ENCODE measurements around the gene SPPL2A. TPM values are rescaled to one million over a fixed set of nuclear protein-coding genes. Genes with fewer than 3 reads are reported as not detected.

The SPPL2A gene
- total and polyA plus RNA-seq, 9 of the 15 experiments (the other 6 are each of a cell fraction or from before 2014, with no cell fraction given), result 9.8 to 66.1 (median 38.0) TPM

DNA sequence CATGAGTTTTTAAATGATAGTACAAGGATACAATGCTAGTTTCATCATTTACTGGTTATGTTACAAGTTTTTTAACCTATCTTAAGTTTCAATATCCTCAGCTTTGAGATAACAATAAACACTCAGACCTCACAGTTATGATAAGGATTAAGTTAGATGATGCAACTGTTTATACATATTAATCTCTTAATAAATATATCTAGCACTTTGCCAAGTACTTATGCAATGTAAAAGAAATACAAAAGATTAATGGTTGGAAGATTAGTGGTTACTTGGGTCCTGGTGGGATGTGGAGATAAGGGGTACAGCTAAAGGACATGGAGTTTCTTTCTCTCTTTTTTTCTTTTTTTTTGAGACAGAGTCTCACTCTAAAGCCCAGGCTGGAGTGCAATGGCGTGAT lies 12.0 kb downstream of the SPPL2A start (continued):
- TF ChIP-seq, protein P1, sequence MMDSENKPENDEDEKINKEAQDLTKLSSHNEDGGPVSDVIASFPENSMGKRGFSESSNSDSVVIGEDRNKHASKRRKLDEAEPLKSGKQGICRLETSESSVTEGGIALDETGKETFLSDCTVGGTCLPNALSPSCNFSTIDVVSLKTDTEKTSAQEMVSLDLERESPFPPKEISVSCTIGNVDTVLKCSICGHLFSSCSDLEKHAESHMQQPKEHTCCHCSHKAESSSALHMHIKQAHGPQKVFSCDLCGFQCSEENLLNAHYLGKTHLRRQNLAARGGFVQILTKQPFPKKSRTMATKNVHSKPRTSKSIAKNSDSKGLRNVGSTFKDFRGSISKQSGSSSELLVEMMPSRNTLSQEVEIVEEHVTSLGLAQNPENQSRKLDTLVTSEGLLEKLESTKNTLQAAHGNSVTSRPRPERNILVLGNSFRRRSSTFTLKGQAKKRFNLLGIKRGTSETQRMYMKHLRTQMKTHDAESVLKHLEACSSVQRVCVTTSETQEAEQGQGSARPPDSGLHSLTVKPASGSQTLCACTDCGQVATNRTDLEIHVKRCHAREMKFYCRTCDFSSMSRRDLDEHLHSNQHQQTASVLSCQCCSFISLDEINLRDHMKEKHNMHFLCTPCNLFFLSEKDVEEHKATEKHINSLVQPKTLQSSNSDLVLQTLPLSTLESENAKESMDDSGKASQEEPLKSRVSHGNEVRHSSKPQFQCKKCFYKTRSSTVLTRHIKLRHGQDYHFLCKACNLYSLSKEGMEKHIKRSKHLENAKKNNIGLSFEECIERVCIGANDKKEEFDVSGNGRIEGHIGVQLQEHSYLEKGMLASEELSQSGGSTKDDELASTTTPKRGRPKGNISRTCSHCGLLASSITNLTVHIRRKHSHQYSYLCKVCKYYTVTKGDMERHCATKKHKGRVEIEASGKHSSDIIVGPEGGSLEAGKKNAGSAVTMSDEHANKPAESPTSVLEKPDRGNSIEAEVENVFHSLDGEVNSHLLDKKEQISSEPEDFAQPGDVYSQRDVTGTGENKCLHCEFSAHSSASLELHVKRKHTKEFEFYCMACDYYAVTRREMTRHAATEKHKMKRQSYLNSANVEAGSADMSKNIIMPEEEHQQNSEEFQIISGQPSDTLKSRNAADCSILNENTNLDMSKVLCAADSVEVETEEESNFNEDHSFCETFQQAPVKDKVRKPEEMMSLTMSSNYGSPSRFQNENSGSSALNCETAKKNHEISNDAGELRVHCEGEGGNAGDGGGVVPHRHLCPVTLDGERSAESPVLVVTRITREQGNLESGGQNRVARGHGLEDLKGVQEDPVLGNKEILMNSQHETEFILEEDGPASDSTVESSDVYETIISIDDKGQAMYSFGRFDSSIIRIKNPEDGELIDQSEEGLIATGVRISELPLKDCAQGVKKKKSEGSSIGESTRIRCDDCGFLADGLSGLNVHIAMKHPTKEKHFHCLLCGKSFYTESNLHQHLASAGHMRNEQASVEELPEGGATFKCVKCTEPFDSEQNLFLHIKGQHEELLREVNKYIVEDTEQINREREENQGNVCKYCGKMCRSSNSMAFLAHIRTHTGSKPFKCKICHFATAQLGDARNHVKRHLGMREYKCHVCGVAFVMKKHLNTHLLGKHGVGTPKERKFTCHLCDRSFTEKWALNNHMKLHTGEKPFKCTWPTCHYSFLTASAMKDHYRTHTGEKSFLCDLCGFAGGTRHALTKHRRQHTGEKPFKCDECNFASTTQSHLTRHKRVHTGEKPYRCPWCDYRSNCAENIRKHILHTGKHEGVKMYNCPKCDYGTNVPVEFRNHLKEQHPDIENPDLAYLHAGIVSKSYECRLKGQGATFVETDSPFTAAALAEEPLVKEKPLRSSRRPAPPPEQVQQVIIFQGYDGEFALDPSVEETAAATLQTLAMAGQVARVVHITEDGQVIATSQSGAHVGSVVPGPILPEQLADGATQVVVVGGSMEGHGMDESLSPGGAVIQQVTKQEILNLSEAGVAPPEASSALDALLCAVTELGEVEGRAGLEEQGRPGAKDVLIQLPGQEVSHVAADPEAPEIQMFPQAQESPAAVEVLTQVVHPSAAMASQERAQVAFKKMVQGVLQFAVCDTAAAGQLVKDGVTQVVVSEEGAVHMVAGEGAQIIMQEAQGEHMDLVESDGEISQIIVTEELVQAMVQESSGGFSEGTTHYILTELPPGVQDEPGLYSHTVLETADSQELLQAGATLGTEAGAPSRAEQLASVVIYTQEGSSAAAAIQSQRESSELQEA (IDR thresholded peaks at IDR 0.05; ENCODE audit: low read depth), result no peak
- TF ChIP-seq EWSR1 (IDR thresholded peaks at IDR 0.05; ENCODE audit: borderline replicate concordance, low read depth, partially characterized antibody) (no peak), ZNF589 (CRISPR knock-in tag; IDR thresholded peaks at IDR 0.05; ENCODE audit: low read depth) (0 out of 2 replicates have a peak, but pooled peaks have one; percentile 28), MAFG (tag; conservative IDR thresholded peaks at IDR 0.05) (no peak), YY1 (IDR thresholded peaks at IDR 0.05; ENCODE audit: borderline replicate concordance in 1 of 3, control insufficient read depth in 1 of 3, extremely low read depth in 1 of 3, insufficient read depth in 3 of 3, insufficient read length in 1 of 3, insufficient replicate concordance in 2 of 3, low read depth in 1 of 3, low read length in 2 of 3) (no peak), CHD4 (IDR thresholded peaks at IDR 0.05; ENCODE audit: insufficient read depth, insufficient replicate concordance, low read depth, low read length, poor library complexity, severe bottlenecking) (no peak), NFYB (IDR thresholded peaks at IDR 0.05; ENCODE audit: extremely low read depth, insufficient read length) (no peak), BRF1 (IDR thresholded peaks at IDR 0.05; ENCODE audit: borderline replicate concordance, extremely low read depth, insufficient read length) (no peak), NR3C1 (CRISPR knock-in tag; IDR thresholded peaks at IDR 0.05) (no peak), ZNF436 (CRISPR knock-in tag; IDR thresholded peaks at IDR 0.05) (no peak), ZNF384 (IDR thresholded peaks at IDR 0.05; ENCODE audit: low read depth, low read length) (peak; percentile 81)
- TF ChIP-seq, protein P2, sequence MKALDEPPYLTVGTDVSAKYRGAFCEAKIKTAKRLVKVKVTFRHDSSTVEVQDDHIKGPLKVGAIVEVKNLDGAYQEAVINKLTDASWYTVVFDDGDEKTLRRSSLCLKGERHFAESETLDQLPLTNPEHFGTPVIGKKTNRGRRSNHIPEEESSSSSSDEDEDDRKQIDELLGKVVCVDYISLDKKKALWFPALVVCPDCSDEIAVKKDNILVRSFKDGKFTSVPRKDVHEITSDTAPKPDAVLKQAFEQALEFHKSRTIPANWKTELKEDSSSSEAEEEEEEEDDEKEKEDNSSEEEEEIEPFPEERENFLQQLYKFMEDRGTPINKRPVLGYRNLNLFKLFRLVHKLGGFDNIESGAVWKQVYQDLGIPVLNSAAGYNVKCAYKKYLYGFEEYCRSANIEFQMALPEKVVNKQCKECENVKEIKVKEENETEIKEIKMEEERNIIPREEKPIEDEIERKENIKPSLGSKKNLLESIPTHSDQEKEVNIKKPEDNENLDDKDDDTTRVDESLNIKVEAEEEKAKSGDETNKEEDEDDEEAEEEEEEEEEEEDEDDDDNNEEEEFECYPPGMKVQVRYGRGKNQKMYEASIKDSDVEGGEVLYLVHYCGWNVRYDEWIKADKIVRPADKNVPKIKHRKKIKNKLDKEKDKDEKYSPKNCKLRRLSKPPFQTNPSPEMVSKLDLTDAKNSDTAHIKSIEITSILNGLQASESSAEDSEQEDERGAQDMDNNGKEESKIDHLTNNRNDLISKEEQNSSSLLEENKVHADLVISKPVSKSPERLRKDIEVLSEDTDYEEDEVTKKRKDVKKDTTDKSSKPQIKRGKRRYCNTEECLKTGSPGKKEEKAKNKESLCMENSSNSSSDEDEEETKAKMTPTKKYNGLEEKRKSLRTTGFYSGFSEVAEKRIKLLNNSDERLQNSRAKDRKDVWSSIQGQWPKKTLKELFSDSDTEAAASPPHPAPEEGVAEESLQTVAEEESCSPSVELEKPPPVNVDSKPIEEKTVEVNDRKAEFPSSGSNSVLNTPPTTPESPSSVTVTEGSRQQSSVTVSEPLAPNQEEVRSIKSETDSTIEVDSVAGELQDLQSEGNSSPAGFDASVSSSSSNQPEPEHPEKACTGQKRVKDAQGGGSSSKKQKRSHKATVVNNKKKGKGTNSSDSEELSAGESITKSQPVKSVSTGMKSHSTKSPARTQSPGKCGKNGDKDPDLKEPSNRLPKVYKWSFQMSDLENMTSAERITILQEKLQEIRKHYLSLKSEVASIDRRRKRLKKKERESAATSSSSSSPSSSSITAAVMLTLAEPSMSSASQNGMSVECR (CRISPR knock-in tag; IDR thresholded peaks at IDR 0.05), result no peak
- TF ChIP-seq, protein P3, sequence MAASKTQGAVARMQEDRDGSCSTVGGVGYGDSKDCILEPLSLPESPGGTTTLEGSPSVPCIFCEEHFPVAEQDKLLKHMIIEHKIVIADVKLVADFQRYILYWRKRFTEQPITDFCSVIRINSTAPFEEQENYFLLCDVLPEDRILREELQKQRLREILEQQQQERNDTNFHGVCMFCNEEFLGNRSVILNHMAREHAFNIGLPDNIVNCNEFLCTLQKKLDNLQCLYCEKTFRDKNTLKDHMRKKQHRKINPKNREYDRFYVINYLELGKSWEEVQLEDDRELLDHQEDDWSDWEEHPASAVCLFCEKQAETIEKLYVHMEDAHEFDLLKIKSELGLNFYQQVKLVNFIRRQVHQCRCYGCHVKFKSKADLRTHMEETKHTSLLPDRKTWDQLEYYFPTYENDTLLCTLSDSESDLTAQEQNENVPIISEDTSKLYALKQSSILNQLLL (CRISPR knock-in tag; IDR thresholded peaks at IDR 0.05; ENCODE audit: borderline replicate concordance), result no peak
